NCI-H2107 (cell line): Measurements from ENCODE around the gene GABRD.

Experiments
- DNase-seq: peaks from one replicate; lab custom pipeline; 2025; lab: John Stamatoyannopoulos, UW

The GABRD gene

DNA sequence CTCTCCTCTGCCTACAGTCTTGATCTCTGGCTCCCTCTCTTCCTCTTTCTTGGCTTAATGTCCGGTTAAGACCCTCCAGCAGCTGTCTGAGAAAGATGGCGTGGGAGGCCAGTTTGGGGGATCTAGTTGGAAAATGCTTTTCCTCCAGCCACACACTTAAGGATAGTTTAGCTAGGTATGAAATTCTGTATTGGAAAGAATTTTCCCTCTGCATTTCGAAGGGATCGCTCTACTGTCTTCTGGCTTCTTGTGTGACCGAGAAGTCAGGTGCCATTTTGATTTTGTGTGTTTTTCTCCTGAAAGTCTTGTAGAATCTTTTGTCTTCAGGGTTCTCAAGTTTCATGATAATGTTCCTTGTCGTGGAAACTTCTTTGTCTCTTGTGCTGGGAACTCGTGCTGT lies 59.0 kb downstream of the GABRD start:
- DNase-seq = no peak

GRCh38 chr1:2079396-2080085 lies 60.4 kb downstream of the GABRD start:
- no peak for DNase-seq

GRCh38 chr1:2080140-2080539 lies 61.0 kb downstream of the GABRD start:
- DNase-seq = no peak
